GM15510 (cell line): Measurements from ENCODE around the gene SLC26A4.
A peak's percentile ranks its signal among the peaks of the same experiment; 100 is the strongest.

Experiments
- POLR2A ChIP-seq: IDR thresholded peaks from 3 replicates; pipeline ENCODE4 v1.6.1; 2011; ENCODE audit warnings: borderline replicate concordance; ENCODE audit not compliant: insufficient read length; ENCODE audit errors: extremely low read depth

The SLC26A4 gene

GRCh38 chr7:107703872-107704271 is 43.2 kb downstream of the SLC26A4 start:
- TF ChIP-seq POLR2A, result no peak

GRCh38 chr7:107708956-107709355 is 48.3 kb downstream of the SLC26A4 start:
- TF ChIP-seq POLR2A, result no peak

GRCh38 chr7:107711301-107711700 is 50.7 kb downstream of the SLC26A4 start:
- TF ChIP-seq POLR2A, result no peak

- no peak for TF ChIP-seq POLR2A
Measured at GRCh38 chr7:107712025-107712424, 51.4 kb downstream of the SLC26A4 start.

- TF ChIP-seq POLR2A, result no peak
Measured at GRCh38 chr7:107712896-107713295, 52.3 kb downstream of the SLC26A4 start.

GRCh38 chr7:107715531-107715930 is 54.9 kb downstream of the SLC26A4 start:
- TF ChIP-seq POLR2A, result no peak

DNA sequence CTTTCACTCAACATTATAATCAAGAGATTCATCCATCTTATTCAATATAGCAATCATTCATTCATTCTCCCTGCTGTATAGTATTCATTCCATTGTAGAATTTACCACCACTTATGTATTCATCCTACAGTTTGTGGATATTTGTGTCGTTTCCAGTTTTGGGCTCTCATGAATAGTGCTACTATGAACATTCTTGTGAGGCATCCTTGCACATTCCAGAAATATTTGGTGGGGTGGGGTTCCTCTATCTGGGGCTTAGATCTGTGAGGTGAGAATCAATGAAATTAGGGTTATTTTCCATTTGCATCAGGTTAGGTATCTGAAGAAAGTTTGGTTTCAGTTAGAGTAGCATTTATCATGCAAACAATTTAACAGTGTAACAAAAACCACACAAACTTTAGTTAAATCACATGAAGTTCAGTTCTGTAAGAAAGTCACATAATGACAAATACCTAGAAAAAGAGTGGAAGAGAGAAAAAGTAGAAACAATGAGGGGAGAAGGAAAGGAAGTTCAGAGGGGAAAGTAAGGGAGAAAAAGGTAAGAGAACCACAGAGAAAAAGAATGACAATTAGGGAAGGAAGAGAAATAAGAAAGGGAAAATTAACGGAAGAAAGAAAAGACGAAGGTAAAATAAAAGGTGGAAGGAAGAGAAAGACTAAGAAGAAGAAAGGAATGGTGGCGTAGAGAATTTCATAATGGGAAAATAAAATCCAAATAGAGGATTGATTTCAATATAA is 58.0 kb downstream of the SLC26A4 start:
- TF ChIP-seq POLR2A, result no peak

DNA sequence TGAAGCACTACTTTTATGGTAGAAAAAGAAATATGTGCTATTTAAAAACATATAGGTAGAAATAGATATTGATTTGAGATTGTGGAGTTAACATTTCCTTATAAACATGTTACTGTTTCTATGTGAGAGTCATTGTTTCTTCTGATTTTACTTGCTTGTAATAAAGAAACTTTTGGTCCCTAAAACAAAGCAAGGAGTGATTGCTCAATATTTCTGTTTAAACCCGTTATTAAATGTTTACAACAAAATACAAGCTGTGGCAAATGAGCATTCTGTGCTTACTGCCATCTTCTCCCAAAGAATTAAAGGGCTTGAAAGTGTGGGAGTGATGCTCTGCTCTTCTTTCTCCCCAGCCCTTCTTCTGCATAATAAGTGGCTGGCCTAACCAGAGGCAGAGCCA is 60.7 kb downstream of the SLC26A4 start:
- TF ChIP-seq POLR2A, result no peak

- TF ChIP-seq POLR2A, result no peak
Measured at GRCh38 chr7:107723255-107723654, 62.6 kb downstream of the SLC26A4 start.

GRCh38 chr7:107725138-107725740 is 64.6 kb downstream of the SLC26A4 start:
- TF ChIP-seq POLR2A, result no peak

GRCh38 chr7:107726356-107727130 is 65.9 kb downstream of the SLC26A4 start:
- no peak for TF ChIP-seq POLR2A

- no peak for TF ChIP-seq POLR2A
Measured at GRCh38 chr7:107728276-107728675, 67.6 kb downstream of the SLC26A4 start.

- peak; percentile 13 for TF ChIP-seq POLR2A
Measured at GRCh38 chr7:107742678-107743566, 82.3 kb downstream of the SLC26A4 start.

DNA sequence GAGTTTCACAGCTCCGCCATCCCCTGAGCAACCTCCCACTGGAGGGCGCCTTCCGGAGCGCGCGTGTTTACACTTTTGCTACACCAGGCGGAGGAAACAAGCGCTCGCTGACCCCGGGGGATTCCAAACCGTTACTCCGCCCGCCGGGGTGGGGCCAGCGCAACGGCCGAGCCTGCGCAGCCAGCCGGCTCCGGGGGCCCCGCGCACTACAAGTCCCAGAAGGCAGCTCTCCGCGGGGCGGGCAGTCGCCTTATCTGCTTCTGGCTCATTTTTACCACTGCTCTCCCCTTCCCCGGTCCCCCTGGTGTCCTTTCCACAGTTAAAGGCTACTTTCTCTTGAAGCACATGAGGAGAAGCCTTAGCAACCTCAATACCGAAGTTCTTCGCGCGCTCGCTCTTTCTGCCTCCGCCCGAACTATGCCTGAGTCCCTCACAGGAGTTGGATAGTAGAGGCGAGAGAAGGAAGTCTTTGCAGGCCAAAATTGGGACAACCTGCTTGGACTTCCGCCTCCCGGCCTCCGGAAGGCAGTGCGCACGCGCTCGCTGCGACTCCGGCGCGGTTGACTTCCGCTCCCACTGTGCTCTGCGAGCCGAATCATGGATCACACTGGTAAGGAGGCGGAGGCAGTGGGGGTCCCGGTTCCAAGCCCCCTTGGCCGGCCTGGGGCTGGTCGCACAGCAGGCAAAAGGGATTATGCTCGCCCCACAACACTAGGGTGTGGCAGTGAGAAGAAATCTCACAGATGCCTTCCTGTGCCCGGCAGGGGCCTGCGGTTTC is 83.1 kb downstream of the SLC26A4 start, which contains the start of gene CBLL1:
TSS of gene CBLL1 (plus strand) at position 576 of the 778 bp plus-strand sequence. CDS start at position 598, 22 bp downstream.
- peak; percentile 83 for TF ChIP-seq POLR2A
